Measurements from ENCODE around the gene HSD11B1. TPM values are rescaled to one million over a fixed set of nuclear protein-coding genes. Genes with fewer than 3 reads are reported as not detected.
A peak's percentile ranks its signal among the peaks of the same experiment; 100 is the strongest.

The HSD11B1 gene
- polyA plus RNA-seq, 1 donor (not counting 4 experiments of a cell fraction or from before 2014, with no cell fraction given): 2.7 TPM

DNA sequence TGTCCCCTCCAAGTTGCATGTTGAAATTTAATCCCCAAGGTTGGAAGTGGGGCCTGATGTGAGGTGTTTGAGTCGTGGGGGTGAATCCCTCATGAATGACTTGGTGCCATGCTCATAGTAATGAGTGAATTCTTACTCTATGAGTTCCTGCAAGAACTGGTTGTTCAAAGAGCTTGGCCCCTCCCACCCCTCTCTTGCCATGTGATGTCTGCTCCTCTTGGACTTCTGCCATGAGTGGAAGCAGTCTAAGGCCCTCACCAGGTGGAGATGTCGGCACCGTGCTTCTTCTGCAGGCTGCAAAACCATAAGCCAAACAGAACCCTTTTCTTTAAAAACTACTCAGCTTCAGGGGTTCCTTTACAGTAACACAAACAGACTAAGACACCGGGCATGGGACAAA is 15.2 kb upstream of the HSD11B1 start:
- peak overlapping the region; percentile 67 for H3K4me2 ChIP-seq (ENCODE audit: control insufficient read depth, extremely low read depth, insufficient read depth, low read depth, low read length)
- no peaks in the 10 kb centered on the region for H3K9me1 ChIP-seq (ENCODE audit: control insufficient read depth, extremely low read depth, insufficient read depth, low read length)
- H3K4me1 ChIP-seq (ENCODE audit: control insufficient read depth, extremely low read depth, insufficient read depth, low read length): peaks cover 28% of the 10 kb centered on the region
- H3K27ac ChIP-seq (ENCODE audit: control insufficient read depth, insufficient read depth, low read length): peak overlapping the region; percentile 23
- no peak overlapping the region for H3K9ac ChIP-seq (ENCODE audit: control insufficient read depth, extremely low read depth, insufficient read depth, low read length)
- H2AFZ ChIP-seq (ENCODE audit: control insufficient read depth, low read length): no peak overlapping the region
- H3K9me3 ChIP-seq (ENCODE audit: control insufficient read depth, low read depth, low read length): no peaks in the 10 kb centered on the region
- H3K36me3 ChIP-seq (ENCODE audit: control insufficient read depth in 2 of 2, extremely low read depth in 1 of 2, insufficient read depth in 2 of 2, low read length in 2 of 2): no peaks in the 10 kb centered on the region
- no peaks in the 10 kb centered on the region for H4K20me1 ChIP-seq (ENCODE audit: control insufficient read depth, extremely low read depth, insufficient read depth, low read length)
- H3K4me3 ChIP-seq (ENCODE audit: control insufficient read depth in 2 of 3, extremely low read depth in 1 of 3, insufficient read depth in 2 of 3, low read depth in 1 of 3, low read length in 3 of 3): no peak overlapping the region
- peak; percentile 94 for FAIRE-seq
- no peaks in the 10 kb centered on the region for H3K27me3 ChIP-seq (ENCODE audit: control insufficient read depth, extremely low read depth, insufficient read depth, low read length)
- DNase-seq (ENCODE audit: low read depth, low spot score): peak; percentile 94
- no peaks in the 10 kb centered on the region for H3K79me2 ChIP-seq (ENCODE audit: control insufficient read depth, insufficient read depth, low read length)
- dilution Hi-C loops (cut with MboI; ENCODE audit: extremely low pct_ligation_motif_present, low sequenced_read_pairs): no loop called here
- no peak for TF ChIP-seq EZH2 (IDR thresholded peaks at IDR 0.05; ENCODE audit: low read length)
- TF ChIP-seq CTCF (optimal IDR thresholded peaks at IDR 0.05 in 1 of 3, IDR thresholded peaks at IDR 0.05 in 1 of 3, conservative IDR thresholded peaks at IDR 0.05 in 1 of 3; ENCODE audit: extremely low read depth in 1 of 3, insufficient read depth in 2 of 3, low read length in 3 of 3): peak in 1 of 3 experiments; percentile 21

DNA sequence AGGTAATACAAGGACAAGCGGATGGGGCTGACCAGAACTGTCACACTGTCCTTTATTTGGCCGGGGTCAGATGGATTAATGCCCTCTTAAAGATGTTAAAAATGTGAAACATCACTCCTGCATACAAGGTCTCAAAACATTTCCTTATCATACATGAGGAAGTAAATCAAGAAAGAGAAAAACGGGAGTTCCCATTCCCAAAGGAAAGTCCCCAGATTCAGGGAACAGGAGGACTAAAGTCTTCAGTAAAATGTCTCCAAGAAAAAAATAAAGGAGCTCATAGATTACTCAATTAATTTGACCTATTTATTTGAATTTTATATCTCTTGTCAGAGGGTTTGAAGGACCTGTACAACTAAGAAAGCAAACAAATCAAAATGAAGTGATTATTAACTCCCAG is 13.4 kb upstream of the HSD11B1 start:
- H3K79me2 ChIP-seq (ENCODE audit: control insufficient read depth, insufficient read depth, low read length): no peaks in the 10 kb centered on the region
- H4K20me1 ChIP-seq (ENCODE audit: control insufficient read depth, extremely low read depth, insufficient read depth, low read length): no peaks in the 10 kb centered on the region
- no peaks in the 10 kb centered on the region for H3K9me1 ChIP-seq (ENCODE audit: control insufficient read depth, extremely low read depth, insufficient read depth, low read length)
- H2AFZ ChIP-seq (ENCODE audit: control insufficient read depth, low read length): peak overlapping the region; percentile 35
- H3K4me1 ChIP-seq (ENCODE audit: control insufficient read depth, extremely low read depth, insufficient read depth, low read length): peaks cover 34% of the 10 kb centered on the region
- H3K4me2 ChIP-seq (ENCODE audit: control insufficient read depth, extremely low read depth, insufficient read depth, low read depth, low read length): no peak overlapping the region
- TF ChIP-seq CTCF (optimal IDR thresholded peaks at IDR 0.05 in 1 of 3, IDR thresholded peaks at IDR 0.05 in 1 of 3, conservative IDR thresholded peaks at IDR 0.05 in 1 of 3; ENCODE audit: extremely low read depth in 1 of 3, insufficient read depth in 2 of 3, low read length in 3 of 3) (no peak), EZH2 (IDR thresholded peaks at IDR 0.05; ENCODE audit: low read length) (no peak)
- DNase-seq (ENCODE audit: low read depth, low spot score): no peak
- FAIRE-seq: no peak
- no peaks in the 10 kb centered on the region for H3K36me3 ChIP-seq (ENCODE audit: control insufficient read depth in 2 of 2, extremely low read depth in 1 of 2, insufficient read depth in 2 of 2, low read length in 2 of 2)
- H3K27ac ChIP-seq (ENCODE audit: control insufficient read depth, insufficient read depth, low read length): no peak overlapping the region
- H3K4me3 ChIP-seq (ENCODE audit: control insufficient read depth in 2 of 3, extremely low read depth in 1 of 3, insufficient read depth in 2 of 3, low read depth in 1 of 3, low read length in 3 of 3): no peak overlapping the region
- no peaks in the 10 kb centered on the region for H3K9me3 ChIP-seq (ENCODE audit: control insufficient read depth, low read depth, low read length)
- dilution Hi-C loops (cut with MboI; ENCODE audit: extremely low pct_ligation_motif_present, low sequenced_read_pairs): no loop called here
- H3K27me3 ChIP-seq (ENCODE audit: control insufficient read depth, extremely low read depth, insufficient read depth, low read length): no peaks in the 10 kb centered on the region
- no peak overlapping the region for H3K9ac ChIP-seq (ENCODE audit: control insufficient read depth, extremely low read depth, insufficient read depth, low read length)
